ENCODE measurements around the gene PHACTR2.

- TF ChIP-seq CTCF (IDR thresholded peaks at IDR 0.05): no peak
- no peak for TF ChIP-seq EP300 (IDR thresholded peaks at IDR 0.05)
Measured at GRCh38 chr6:143767433-143767832, 89.7 kb downstream of the PHACTR2 start.
